Measurements from ENCODE around the gene RCOR3.

DNA sequence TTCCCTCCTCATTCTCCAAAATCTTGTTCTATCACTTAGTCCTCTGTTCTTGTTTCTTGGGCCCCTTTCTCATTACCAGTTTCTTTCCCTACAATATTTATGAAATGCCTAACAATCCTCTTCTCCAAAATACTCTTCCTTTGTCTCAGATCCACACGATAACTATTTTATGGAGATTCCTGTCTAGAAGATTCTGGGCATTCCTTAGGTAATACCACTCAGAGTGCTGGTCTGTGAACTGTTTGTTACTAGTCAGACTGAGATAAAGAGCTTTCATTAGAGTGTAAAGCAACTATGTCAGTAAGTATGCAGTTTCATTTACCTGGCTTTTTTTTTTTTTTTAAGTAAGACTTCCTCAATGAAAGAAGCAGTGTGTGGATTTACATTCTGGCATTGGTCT lies 18.1 kb upstream of the RCOR3 start:
- TF ChIP-seq CTCF (IDR thresholded peaks at IDR 0.05): no peak
- TF ChIP-seq POLR2A (IDR thresholded peaks at IDR 0.05): no peak
